CD4-positive, CD25-positive, alpha-beta regulatory T cell (primary cell): Measurements from ENCODE around the gene GNAT2. TPM values are rescaled to one million over a fixed set of nuclear protein-coding genes. Genes with fewer than 3 reads are reported as not detected.
A peak's percentile ranks its signal among the peaks of the same experiment; 100 is the strongest.
"Not testable (repeated sequence)": the region's sequence is repeated elsewhere in the genome, so short reads cannot be mapped to it uniquely, and the experiment has no call there.

Experiments used
- ATAC-seq, 2 donors: fragments of 150-1000 bp; cut with Tn5 transposase; one replicate each; pipeline ENCODE4 v1.10.0; 2021; ENCODE audit warnings: low read depth in 2 of 2, moderate number of reproducible peaks in 2 of 2, moderate library complexity in 1 of 2
- DNase-seq, 3 donors: peaks; one replicate each; pipeline versions ENCODE4 v3.0.0 to v3.0.0-alpha.2; 2012 to 2022; ENCODE audit warnings: mixed read lengths in 1 of 3
- H3K27ac ChIP-seq: one replicate; pipeline ENCODE4 v1.7.0; 2013; ENCODE audit warnings: mild to moderate bottlenecking, low read length; ENCODE audit not compliant: insufficient read depth, poor library complexity, severe bottlenecking
- H3K27me3 ChIP-seq: one replicate; pipeline ENCODE4 v1.7.0; 2013; ENCODE audit warnings: low read length; ENCODE audit not compliant: control insufficient read depth, insufficient read depth
- H3K36me3 ChIP-seq: one replicate; pipeline ENCODE4 v1.7.0; 2013; ENCODE audit warnings: mild to moderate bottlenecking, low read length, moderate library complexity; ENCODE audit not compliant: control insufficient read depth, insufficient read depth
- H3K4me1 ChIP-seq: 2 replicates; pipeline ENCODE4 v1.7.0; 2013; ENCODE audit warnings: mild to moderate bottlenecking, low read length; ENCODE audit not compliant: insufficient read depth, control insufficient read depth, poor library complexity, severe bottlenecking
- H3K4me3 ChIP-seq: one replicate; pipeline ENCODE4 v1.7.0; 2013; ENCODE audit warnings: low read depth, mild to moderate bottlenecking, low read length, moderate library complexity
- H3K9me3 ChIP-seq, 2 experiments: 1 replicate in 1 of 2; 2 replicates in 1 of 2; pipeline ENCODE4 v1.7.0; 2013; ENCODE audit warnings: low read length in 2 of 2, mild to moderate bottlenecking in 1 of 2, moderate library complexity in 1 of 2; ENCODE audit not compliant: control insufficient read depth in 2 of 2
- H3K27ac Mint-ChIP-seq, 3 donors: one replicate each; pipeline ENCODE4 v1.8.0; 2020 to 2022; ENCODE audit warnings: mild to moderate bottlenecking in 3 of 3, mixed read lengths in 3 of 3, moderate library complexity in 2 of 3
- H3K27me3 Mint-ChIP-seq: one replicate; pipeline ENCODE4 v1.8.0; 2022; ENCODE audit warnings: mild to moderate bottlenecking, mixed read lengths
- H3K36me3 Mint-ChIP-seq: one replicate; pipeline ENCODE4 v1.8.0; 2020; ENCODE audit warnings: mixed read lengths
- H3K4me1 Mint-ChIP-seq, 4 donors: one replicate each; pipeline ENCODE4 v1.8.0; 2020 to 2022; ENCODE audit warnings: mixed read lengths in 4 of 4, mild to moderate bottlenecking in 1 of 4
- H3K4me3 Mint-ChIP-seq, 4 donors: one replicate each; pipeline ENCODE4 v1.8.0; 2020 to 2022; ENCODE audit warnings: mild to moderate bottlenecking in 4 of 4, mixed read lengths in 4 of 4, moderate library complexity in 3 of 4
- H3K9me3 Mint-ChIP-seq, 7 donors: one replicate each; pipeline ENCODE4 v1.8.0; 2020 to 2022; ENCODE audit warnings: mixed read lengths in 7 of 7, mild to moderate bottlenecking in 3 of 7, moderate library complexity in 2 of 7
- polyA plus RNA-seq, 4 donors: library from polyadenylated mRNA; unstranded; fragments of 300-500 nt; fragmentation: Illumina TruSeq; gene quantifications; one replicate each; pipeline ENCODE4 v1.2.3, GENCODE V29; 2021
- total RNA-seq: library from RNA; stranded (reverse); gene quantifications from one replicate; pipeline ENCODE4 v1.2.3, GENCODE V29; 2022

Gene GNAT2
- not detected for total RNA-seq
- under 1 TPM in 1 of 4 donors, not detected in 3; 0.40 TPM for polyA plus RNA-seq

DNA sequence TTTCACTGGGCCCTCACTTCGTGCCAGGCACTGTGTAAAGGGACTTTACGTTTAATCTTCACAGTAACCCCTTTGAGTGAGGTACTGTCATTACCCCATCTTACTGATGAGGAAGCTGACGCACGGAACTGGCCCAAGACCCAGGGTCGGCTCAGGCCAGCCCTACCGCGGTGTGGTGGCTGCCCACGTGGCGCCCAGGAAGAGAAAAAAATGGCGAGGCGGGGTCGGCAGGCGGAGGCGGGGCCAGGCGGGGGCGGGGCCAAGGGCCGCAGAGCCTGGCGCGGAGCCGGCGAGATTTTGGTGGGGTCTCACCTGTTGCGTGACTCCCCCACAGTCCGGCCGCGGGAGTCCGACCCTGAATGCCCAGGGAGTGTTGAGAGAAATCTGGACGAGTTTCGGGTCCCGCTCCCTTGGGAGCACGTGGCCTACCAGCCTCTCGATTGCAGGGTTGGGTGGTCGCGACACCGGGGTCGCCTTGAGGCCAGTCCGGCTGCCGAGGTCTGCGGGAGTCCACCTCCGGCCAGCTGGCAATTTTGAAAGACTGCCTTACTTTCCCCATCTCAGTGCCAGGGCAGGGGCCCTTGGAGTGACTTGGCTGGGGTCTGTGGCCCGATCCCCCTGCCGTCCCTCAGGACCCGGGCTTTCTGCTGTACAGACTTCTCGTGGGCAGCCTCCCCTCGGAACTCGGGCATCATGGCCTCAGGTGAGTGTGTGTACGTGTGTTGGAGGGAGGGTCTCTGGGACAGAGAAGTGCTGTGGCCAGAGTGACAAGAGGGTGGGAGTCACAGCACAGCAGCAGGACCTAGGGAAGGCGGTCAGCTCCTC is at the start of gene GNAT2, which contains the start of gene AMPD2:
Gene GNAT2 (minus strand): TSS at position 41 of the 825 bp plus-strand sequence. CDS start 6,746 bp downstream, outside the sequence.
Gene AMPD2 (plus strand): TSS at position 262 of the 825 bp plus-strand sequence. CDS start 1,339 bp downstream, outside the sequence.
- Mint-ChIP-seq H3K36me3 (peaks cover 5% of the 10 kb centered on the region), H3K27me3 (peaks cover 4% of the 10 kb centered on the region), H3K4me1 (peaks cover 7 to 68% (median 47%) of the 10 kb centered on the region in 4 donors), H3K4me3 (peak within 1 kb of the TSS; percentile 96 to 99 (median 97)), H3K27ac (peak within 1 kb of the TSS; percentile 94 to 98 (median 96)), H3K9me3 (no peaks in the 10 kb centered on the region)
- Histone ChIP-seq H3K36me3 (no peaks in the 10 kb centered on the region), H3K27ac (peak within 1 kb of the TSS; percentile 85), H3K4me1 (peaks cover 54% of the 10 kb centered on the region), H3K4me3 (peak within 1 kb of the TSS; percentile 83), H3K9me3 (no peaks in the 10 kb centered on the region), H3K27me3 (no peaks in the 10 kb centered on the region)
- ATAC-seq (peak; percentile 18 to 42), DNase-seq (peak; percentile 70 to 72 (median 71))

DNA sequence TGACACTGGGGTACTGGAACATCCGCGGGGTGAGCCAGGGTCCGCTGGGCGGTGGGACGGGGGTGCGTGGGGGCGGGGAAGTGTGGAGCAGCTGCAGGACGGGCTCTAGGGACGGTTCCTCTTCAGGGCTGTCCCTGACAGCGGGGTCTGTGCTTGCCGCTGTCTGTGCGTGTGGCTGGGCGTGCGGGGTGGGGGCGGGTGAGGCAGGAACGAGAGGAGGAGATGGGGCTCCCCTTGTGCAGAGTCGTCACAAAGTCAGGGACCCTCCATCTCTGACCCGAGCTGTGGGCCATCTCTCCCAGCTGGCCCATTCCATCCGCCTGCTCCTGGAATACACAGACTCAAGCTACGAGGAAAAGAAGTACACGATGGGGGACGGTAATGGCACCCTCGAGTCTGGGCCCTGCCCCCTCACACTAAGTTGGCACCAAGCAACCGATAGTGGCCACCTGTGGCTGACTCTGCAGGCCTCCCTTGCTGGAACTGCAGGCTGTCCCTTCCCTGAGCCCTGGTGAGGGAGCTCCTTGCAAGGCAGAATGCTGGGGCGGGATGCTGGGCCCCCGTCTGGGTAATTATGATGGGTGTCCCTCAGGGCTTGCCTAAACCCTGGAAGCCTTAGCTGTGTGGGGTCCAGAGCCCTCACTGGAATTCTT is 48.8 kb upstream of the GNAT2 start:
- no peaks in the 10 kb centered on the region for H3K27me3 Mint-ChIP-seq
- H3K4me1 ChIP-seq = peaks cover 10% of the 10 kb centered on the region
- peak overlapping the region in 1 of 3 donors; percentile 36 for H3K27ac Mint-ChIP-seq
- no peaks in the 10 kb centered on the region for H3K9me3 Mint-ChIP-seq
- no peaks in the 10 kb centered on the region for H3K36me3 ChIP-seq
- no peak overlapping the region for H3K4me3 ChIP-seq
- H3K36me3 Mint-ChIP-seq = no peaks in the 10 kb centered on the region
- H3K4me1 Mint-ChIP-seq = peaks cover 5 to 23% (median 10%) of the 10 kb centered on the region in 4 donors
- no peak overlapping the region for H3K27ac ChIP-seq
- ATAC-seq = no peak
- H3K27me3 ChIP-seq = no peaks in the 10 kb centered on the region
- no peaks in the 10 kb centered on the region for H3K9me3 ChIP-seq
- H3K4me3 Mint-ChIP-seq = peak overlapping the region; percentile 49 to 86 (median 76)
- DNase-seq = no peak

- no peak within 1 kb of the TSS for H3K4me3 ChIP-seq
- H3K36me3 ChIP-seq = no peaks in the 10 kb centered on the region
- peaks cover 10% of the 10 kb centered on the region for H3K4me1 ChIP-seq
- H3K27me3 ChIP-seq = no peaks in the 10 kb centered on the region
- H3K9me3 ChIP-seq = no peaks in the 10 kb centered on the region
- peak within 1 kb of the TSS; percentile 49 to 86 (median 76) for H3K4me3 Mint-ChIP-seq
- H3K27ac Mint-ChIP-seq = peak within 1 kb of the TSS in 2 of 3 donors; percentile 34 to 36
- H3K27me3 Mint-ChIP-seq = no peaks in the 10 kb centered on the region
- ATAC-seq (peak; percentile 88 to 94), DNase-seq (peak; percentile 59 to 85 (median 62))
- H3K27ac ChIP-seq = no peak within 1 kb of the TSS
- H3K36me3 Mint-ChIP-seq = no peaks in the 10 kb centered on the region
- H3K9me3 Mint-ChIP-seq = no peaks in the 10 kb centered on the region
- H3K4me1 Mint-ChIP-seq = peaks cover 5 to 23% (median 10%) of the 10 kb centered on the region in 4 donors
Measured at GRCh38 chr1:109667452-109668122, 48.2 kb upstream of the GNAT2 start, which contains the start of gene GSTM2. GSTM2 (plus strand) TSS chr1:109668057; CDS start chr1:109668116, 59 bp downstream.

GRCh38 chr1:109664671-109665070 is 45.3 kb upstream of the GNAT2 start:
- Mint-ChIP-seq H3K4me3 (no peak overlapping the region), H3K4me1 (peaks cover 5 to 18% (median 9%) of the 10 kb centered on the region in 4 donors), H3K36me3 (no peaks in the 10 kb centered on the region), H3K9me3 (peaks cover 0 to 1% (median 0%) of the 10 kb centered on the region in 7 donors), H3K27ac (no peak overlapping the region), H3K27me3 (no peaks in the 10 kb centered on the region)
- H3K36me3 ChIP-seq = no peaks in the 10 kb centered on the region
- no peak for ATAC-seq
- H3K9me3 ChIP-seq = no peaks in the 10 kb centered on the region
- DNase-seq = no peak
- no peaks in the 10 kb centered on the region for H3K27me3 ChIP-seq
- H3K4me1 ChIP-seq = peaks cover 10% of the 10 kb centered on the region
- H3K27ac ChIP-seq = no peak overlapping the region
- H3K4me3 ChIP-seq = no peak overlapping the region

DNA sequence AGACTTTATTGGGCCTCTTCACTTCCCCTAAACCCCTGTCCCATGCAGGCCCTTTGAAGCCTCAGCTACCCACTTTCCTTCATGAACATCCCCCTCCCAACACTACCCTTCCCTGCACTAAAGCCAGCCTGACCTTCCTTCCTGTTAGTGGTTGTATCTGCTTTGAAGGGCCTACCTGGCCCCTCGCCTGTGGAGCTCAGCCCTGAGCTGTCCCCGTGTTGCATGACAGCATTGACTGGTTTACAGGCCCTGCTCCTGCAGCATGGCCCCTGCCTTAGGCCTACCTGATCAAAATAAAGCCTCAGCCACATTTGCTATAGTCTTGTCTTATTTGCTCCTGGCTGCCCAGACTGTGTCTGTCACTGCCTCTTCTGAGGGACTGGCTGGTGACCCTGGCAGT is 42.0 kb upstream of the GNAT2 start:
- no peaks in the 10 kb centered on the region for H3K27me3 Mint-ChIP-seq
- no peaks in the 10 kb centered on the region for H3K9me3 ChIP-seq
- peak overlapping the region in 1 of 3 donors; percentile 90 for H3K27ac Mint-ChIP-seq
- H3K4me1 Mint-ChIP-seq = peaks cover 0 to 3% (median 0%) of the 10 kb centered on the region in 4 donors
- H3K36me3 Mint-ChIP-seq = no peaks in the 10 kb centered on the region
- peaks cover 3% of the 10 kb centered on the region for H3K4me1 ChIP-seq
- H3K9me3 Mint-ChIP-seq = peaks cover 0 to 1% (median 0%) of the 10 kb centered on the region in 7 donors
- H3K27ac ChIP-seq = no peak overlapping the region
- no peaks in the 10 kb centered on the region for H3K27me3 ChIP-seq
- no peak overlapping the region for H3K4me3 Mint-ChIP-seq
- no peak overlapping the region for H3K4me3 ChIP-seq
- no peaks in the 10 kb centered on the region for H3K36me3 ChIP-seq
- DNase-seq = no peak
- no peak for ATAC-seq

- not testable (repeated sequence) for H3K4me3 ChIP-seq, H3K36me3 Mint-ChIP-seq, H3K27me3 ChIP-seq, H3K9me3 Mint-ChIP-seq, H3K36me3 ChIP-seq, H3K27me3 Mint-ChIP-seq, H3K4me3 Mint-ChIP-seq, H3K9me3 ChIP-seq, H3K27ac ChIP-seq, H3K4me1 ChIP-seq, H3K27ac Mint-ChIP-seq, H3K4me1 Mint-ChIP-seq, DNase-seq, ATAC-seq
Measured at GRCh38 chr1:109660691-109661026, 41.2 kb upstream of the GNAT2 start.

DNA sequence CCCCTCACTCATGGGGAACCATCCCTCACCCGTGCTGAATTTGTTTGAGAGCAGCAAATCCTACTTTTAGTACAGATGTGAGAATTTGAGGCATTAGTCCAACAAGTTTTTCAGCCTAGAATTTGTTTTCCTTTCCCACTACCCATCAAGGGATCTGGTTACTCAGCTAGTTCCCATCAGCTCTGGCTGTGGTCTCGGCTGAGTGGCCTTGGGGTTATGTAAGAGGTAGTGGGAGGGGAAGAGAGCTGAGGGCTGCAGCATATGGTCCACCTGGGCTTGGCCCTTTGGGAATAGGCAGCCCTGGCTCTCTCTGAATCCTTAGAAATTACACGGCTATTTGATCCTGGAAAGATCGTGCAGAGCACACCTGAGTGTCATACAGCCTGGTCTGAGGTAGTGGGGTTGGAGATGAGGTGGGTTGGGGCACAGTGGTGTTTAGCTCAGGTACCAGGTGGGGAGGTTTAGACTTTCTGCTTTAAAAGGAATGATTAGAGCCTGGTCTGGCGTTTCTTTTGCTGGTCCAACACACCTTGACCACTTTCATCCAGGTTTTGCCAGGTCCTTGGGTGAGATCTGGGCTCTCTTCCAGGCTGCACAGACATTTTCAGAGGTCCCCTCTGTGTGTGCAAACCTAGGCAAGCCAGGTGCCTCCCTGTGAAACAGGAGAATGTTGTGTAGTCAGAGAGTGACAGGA is 40.7 kb upstream of the GNAT2 start:
- Mint-ChIP-seq H3K4me3 (no peak overlapping the region), H3K4me1 (peaks cover 0 to 14% (median 3%) of the 10 kb centered on the region in 4 donors), H3K9me3 (peaks cover 0 to 1% (median 0%) of the 10 kb centered on the region in 7 donors), H3K27ac (peak overlapping the region in 1 of 3 donors; percentile 32), H3K36me3 (no peaks in the 10 kb centered on the region), H3K27me3 (no peaks in the 10 kb centered on the region)
- H3K4me3 ChIP-seq = no peak overlapping the region
- ATAC-seq = no peak
- no peaks in the 10 kb centered on the region for H3K9me3 ChIP-seq
- H3K27me3 ChIP-seq = no peaks in the 10 kb centered on the region
- no peaks in the 10 kb centered on the region for H3K36me3 ChIP-seq
- no peak for DNase-seq
- H3K4me1 ChIP-seq = peaks cover 12% of the 10 kb centered on the region
- no peak overlapping the region for H3K27ac ChIP-seq
